ENCODE data around the gene LGI4. TPM values are rescaled to one million over a fixed set of nuclear protein-coding genes. Genes with fewer than 3 reads are reported as not detected.

Gene LGI4
- total RNA-seq, 1 experiment from 2014 or later: 0.32 TPM

- ATAC-seq (no peak), DNase-seq (ENCODE audit: low read depth, low spot score) (no peak)
- H3K9me3 ChIP-seq (ENCODE audit: control insufficient read depth in 1 of 2, insufficient read depth in 1 of 2, low read depth in 1 of 2, low read length in 2 of 2): no peaks in the 10 kb centered on the region
- H3K4me1 ChIP-seq (ENCODE audit: control insufficient read depth in 1 of 2, insufficient read depth in 2 of 2, low read length in 2 of 2): peaks cover 0 to 17% of the 10 kb centered on the region in 2 experiments; a peak in 2 of 4 replicates
- H3K9me2 ChIP-seq (ENCODE audit: insufficient read depth): no peaks in the 10 kb centered on the region
- intact Hi-C loops (cut with micrococcal nuclease): no loop called here
- H3K79me2 ChIP-seq (ENCODE audit: insufficient read depth, low read length): no peaks in the 10 kb centered on the region
- ChIA-PET CTCF (interaction anchor here (1.4 kb wide), 1 partner anchor 42 kb away, joined by 4 read pairs; no protein-coding TSS in a partner anchor), POLR2A (no interaction called here), RAD21 (ENCODE audit: low non-redundant PET in 1 of 2, low total read pairs in 2 of 2, uncharacterized antibody in 2 of 2, unreplicated experiment in 2 of 2) (no interaction called here)
- H3K27ac ChIP-seq (ENCODE audit: low read depth, low read length): no peak overlapping the region
- H3K36me3 ChIP-seq (ENCODE audit: control insufficient read depth in 1 of 2, insufficient read depth in 2 of 2, low read length in 2 of 2): no peaks in the 10 kb centered on the region
- TF ChIP-seq MAX (IDR thresholded peaks at IDR 0.05) (no peak), CTCF (IDR thresholded peaks at IDR 0.05 in 2 of 3, conservative IDR thresholded peaks at IDR 0.05 in 1 of 3; ENCODE audit: borderline replicate concordance in 1 of 3, insufficient read depth in 1 of 3, low read depth in 2 of 3, low read length in 2 of 3) (no peak), EZH2phosphoT487 (IDR thresholded peaks at IDR 0.05; ENCODE audit: borderline replicate concordance) (no peak), YY1 (IDR thresholded peaks at IDR 0.05; ENCODE audit: extremely low read depth, insufficient replicate concordance, low read depth, low read length) (no peak), POLR2AphosphoS5 (IDR thresholded peaks at IDR 0.05; ENCODE audit: low read depth, low read length) (no peak), JUND (IDR thresholded peaks at IDR 0.05) (no peak), REST (IDR thresholded peaks at IDR 0.05; ENCODE audit: low read depth) (no peak), RAD21 (IDR thresholded peaks at IDR 0.05; ENCODE audit: low read depth) (no peak)
- H4K20me1 ChIP-seq (ENCODE audit: insufficient read depth): no peaks in the 10 kb centered on the region
- no peak overlapping the region for H3K4me3 ChIP-seq (replicated peaks in 1 of 2; ENCODE audit: low read depth in 1 of 2, low read length in 2 of 2)
- no peak overlapping the region for H3K9ac ChIP-seq (ENCODE audit: low read length)
- H3K27me3 ChIP-seq (ENCODE audit: insufficient read depth, low read length): no peaks in the 10 kb centered on the region
- H3K4me2 ChIP-seq (ENCODE audit: low read length): no peak overlapping the region
- H2AFZ ChIP-seq (ENCODE audit: low read depth, low read length, poor library complexity, severe bottlenecking): no peak overlapping the region
- BruUV-seq (replicated peaks): no TSS peak
Measured at GRCh38 chr19:35086455-35086854, 48.4 kb downstream of the LGI4 start.
